GM19025 (cell line): ENCODE measurements around the gene PDIA2.

Experiments
- ATAC-seq: cut with Tn5 transposase; IDR thresholded peaks from one replicate; pipeline ENCODE4 v1.9.1; 2021; ENCODE audit warnings: mild to moderate bottlenecking, low read depth, moderate library complexity; ENCODE audit not compliant: unreplicated experiment

The PDIA2 gene

GRCh38 chr16:296276-296675, 13.3 kb downstream of the PDIA2 start:
- ATAC-seq = no peak

DNA sequence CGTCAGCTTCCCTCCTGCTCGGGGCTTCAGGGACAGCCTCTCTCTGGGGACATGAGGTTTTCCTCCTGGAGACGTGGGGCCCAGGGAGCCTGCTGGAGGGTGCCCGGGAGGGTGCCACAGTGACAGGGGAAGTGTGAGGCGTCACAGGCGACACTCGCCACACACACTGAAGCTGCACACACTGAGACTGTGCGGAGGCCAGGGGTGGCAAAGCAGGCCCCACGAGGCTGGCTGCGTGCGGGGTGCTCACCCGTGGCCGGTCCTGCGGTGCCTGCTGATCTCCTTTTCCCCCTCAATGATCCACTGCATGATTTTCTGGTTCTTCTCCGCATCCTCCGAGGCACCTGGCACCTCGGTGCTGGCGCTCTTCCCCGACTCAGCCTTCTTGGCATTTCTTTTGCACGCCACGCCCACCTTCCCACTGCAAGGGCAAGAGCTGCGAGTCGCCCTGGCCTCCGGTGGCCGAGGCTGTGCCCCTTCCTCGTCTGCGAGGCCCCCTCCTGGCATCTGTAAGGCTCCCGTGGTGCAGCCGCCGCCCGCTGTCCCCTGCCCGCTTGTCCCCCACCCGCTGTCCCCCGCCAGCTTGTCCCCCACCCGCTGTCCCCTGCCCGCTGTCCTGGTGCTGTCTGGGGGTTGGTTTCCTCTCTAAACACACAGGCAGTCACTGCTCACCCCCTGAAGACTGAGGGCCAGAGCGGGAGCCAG, 14.0 kb downstream of the PDIA2 start:
- ATAC-seq = no peak

DNA sequence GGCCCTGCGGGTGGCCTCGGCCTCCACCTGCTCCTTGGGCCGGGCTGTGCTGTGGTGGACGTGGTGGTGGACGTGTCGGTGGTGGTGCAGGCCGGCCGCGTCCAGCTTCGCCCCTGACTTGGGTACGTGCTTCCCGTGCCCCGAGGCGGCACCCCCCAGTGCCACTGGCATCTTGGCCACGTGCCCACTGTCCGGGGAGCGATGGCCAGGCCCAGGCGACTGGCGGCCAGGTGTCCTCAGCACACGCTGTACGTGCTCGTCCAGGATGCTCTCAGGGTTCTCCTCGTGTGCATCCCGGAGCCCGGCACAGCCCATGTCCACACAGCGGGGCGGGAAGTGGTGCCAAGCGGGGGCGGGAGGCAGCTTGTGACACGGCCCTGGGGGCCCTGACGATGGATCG, 14.9 kb downstream of the PDIA2 start:
- no peak for ATAC-seq

GRCh38 chr16:301235-301634, 18.3 kb downstream of the PDIA2 start:
- no peak for ATAC-seq

GRCh38 chr16:301950-302349, 19.0 kb downstream of the PDIA2 start:
- ATAC-seq = no peak

DNA sequence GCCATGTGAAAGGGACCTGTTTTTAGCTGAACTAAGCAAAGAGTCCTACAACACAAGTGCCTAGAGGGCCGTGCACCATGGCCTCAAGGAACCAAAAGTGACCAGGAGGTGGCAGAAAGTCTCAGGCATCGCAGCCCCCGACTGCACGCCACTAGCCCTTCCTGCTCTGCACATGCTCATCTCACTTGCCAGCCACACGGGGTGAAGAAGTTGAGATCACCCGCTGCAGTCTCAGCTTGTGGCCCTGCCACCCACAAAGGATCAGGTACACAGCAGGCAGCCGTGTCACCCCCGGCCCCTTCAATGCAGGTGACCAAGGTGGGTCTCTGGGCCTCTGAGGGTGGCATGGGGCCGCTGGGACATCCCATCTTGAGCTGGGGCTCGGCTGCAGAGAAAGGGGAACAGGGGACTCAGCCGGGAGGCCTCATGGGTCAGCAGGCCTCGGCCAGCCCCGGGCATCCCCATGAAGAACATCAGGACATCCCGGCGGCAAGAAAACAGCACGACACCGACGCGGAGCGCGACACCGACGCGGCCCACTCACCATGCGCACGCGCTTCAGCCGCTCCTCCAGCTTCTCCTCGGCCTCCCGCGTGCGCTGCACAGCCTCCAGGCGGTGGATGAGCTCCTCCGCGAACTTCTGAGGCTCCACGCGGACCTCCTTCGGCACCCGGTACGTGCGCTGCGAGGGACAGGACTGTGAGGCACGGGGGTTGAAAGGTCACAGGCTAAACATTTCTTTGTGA, 21.0 kb downstream of the PDIA2 start:
- ATAC-seq = no peak

GRCh38 chr16:305916-306626, 23.1 kb downstream of the PDIA2 start:
- ATAC-seq = no peak

DNA sequence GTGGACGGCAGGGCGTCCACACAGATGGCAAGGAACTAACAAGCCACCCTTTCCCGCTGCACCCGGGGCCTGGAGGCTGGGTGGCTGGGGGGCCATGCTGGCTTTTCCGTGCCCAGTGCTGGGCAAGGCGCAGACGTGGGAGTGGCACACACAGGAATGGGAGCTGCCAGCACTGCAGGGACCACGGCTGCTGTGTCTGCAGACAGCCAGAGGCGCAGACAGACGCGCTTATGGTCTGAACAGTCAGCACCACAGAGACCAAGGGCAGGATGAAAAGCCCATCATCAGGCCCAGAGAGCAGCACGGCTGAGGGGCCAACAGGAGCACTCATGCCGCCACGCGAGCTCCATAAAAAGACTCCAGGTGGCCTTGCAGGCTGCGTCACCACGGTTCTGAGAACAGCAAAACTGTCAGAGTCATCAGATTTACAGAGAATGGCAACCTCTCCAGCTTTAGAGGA, 24.0 kb downstream of the PDIA2 start:
- ATAC-seq = no peak

DNA sequence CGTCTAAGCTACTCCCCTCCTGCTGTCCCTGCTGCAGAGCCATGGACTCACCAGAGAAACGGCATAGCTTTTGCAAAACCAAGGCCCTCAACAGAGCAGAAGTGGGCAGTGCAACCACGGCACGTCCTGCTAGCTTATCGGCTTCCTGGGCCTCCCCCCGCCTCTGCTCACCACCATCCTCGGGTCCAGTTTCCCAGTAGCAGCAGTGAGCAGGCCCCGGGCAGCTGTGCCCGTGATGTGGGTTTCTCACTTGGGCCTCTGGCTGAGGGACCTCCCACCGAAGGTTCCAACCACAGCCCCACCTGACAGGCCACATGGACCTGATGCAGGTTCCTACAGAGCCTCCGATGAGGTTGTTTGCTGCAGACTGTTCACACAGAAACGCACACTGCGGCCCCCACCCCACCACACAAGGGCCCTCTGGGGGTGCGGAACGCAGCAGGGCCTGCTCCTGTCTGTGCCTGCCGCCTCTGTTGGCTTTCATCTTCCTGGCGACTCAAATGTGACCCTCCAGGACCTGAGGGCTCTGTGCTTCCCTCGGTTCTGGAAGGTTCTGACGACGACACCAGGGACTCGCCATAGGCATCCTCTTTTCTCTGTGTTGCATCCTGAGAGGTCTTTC, 24.8 kb downstream of the PDIA2 start:
- no peak for ATAC-seq

DNA sequence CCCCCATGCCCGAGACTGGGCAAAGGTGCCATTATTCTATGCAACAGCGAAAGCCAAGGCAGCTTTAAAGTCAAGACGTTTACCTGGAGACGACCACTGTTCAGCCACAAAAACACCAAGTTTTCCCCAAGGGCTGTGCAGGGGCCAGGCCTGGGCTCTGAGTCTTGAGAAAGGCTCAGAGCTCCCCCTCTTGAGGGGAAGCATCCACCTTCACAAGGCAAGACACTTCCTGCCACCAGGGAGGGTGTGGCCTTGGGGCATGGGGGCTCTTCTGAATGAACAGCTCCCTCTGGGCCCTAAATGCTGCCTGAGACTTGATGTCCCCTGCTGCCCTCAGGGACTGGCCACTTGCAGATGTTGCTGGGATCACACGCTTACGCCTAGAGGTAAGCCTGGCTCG, 26.5 kb downstream of the PDIA2 start:
- no peak for ATAC-seq

GRCh38 chr16:311725-312124, 28.8 kb downstream of the PDIA2 start:
- no peak for ATAC-seq

GRCh38 chr16:314351-314750, 31.4 kb downstream of the PDIA2 start:
- no peak for ATAC-seq

DNA sequence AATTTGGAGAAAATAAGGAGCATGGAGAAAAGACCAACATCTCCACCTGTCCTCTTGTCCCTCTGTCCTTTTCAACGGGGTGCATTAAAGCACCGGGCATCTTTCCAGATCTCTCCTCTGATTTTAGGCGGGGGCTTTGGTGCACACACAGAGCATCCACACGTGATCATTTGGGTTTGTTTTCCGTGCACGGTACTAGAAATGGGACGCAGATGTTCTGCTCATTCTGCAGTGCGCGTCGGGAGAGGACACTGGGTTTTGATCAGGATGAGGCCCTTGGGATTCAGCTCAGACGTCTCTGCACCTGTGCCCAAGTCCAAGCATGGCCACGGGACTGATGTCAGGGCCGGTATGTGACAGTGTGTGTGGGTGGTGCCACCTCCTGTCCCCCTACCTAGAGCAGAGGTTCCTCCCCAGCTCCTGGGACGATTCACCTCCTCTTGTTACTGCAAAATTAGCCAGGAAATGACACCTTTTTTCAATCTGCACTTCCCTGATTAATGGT, 31.9 kb downstream of the PDIA2 start:
- no peak for ATAC-seq

DNA sequence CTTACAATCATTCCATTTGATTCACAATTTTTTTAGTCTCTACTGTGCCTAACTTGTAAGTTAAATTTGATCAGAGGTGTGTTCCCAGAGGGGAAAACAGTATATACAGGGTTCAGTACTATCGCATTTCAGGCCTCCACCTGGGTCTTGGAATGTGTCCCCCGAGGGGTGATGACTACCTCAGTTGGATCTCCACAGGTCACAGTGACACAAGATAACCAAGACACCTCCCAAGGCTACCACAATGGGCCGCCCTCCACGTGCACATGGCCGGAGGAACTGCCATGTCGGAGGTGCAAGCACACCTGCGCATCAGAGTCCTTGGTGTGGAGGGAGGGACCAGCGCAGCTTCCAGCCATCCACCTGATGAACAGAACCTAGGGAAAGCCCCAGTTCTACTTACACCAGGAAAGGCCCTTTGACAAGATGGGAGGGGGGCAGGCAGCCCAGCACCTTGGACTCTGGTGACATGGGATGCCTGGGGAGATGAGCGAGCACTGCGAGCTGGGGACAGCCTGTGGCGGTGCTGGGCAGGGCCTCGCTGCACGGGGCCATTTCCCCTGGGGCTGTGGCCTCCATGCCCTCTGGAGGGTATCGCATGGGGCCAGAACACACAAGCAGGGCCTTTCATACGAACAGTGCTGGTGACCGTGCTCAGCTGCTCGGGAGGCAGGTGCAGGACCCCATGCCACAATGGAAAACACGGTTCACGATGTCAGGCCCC, 33.9 kb downstream of the PDIA2 start:
- ATAC-seq = no peak

GRCh38 chr16:317583-317982, 34.6 kb downstream of the PDIA2 start:
- no peak for ATAC-seq

- ATAC-seq = no peak
Measured at GRCh38 chr16:318628-319027, 35.7 kb downstream of the PDIA2 start.

DNA sequence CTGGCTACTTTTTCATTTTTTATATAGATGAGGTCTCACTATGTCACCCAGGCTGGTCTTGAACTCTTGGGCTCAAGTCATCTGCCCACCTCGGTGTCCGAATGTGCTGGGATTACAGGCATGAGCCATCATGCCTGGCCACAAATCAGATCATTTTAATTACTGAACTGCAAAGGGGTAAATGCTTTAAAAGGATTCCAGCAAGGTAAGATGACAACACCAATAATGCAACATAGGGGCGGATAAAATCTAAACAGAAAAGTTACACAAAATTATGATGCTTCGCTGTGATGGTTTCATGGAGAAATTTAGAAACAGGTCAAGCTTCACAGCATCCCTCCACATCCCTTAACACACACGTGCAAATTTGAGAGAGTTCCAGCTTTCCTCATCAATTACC, 37.2 kb downstream of the PDIA2 start:
- no peak for ATAC-seq

- ATAC-seq = no peak
Measured at GRCh38 chr16:321532-321931, 38.6 kb downstream of the PDIA2 start.

DNA sequence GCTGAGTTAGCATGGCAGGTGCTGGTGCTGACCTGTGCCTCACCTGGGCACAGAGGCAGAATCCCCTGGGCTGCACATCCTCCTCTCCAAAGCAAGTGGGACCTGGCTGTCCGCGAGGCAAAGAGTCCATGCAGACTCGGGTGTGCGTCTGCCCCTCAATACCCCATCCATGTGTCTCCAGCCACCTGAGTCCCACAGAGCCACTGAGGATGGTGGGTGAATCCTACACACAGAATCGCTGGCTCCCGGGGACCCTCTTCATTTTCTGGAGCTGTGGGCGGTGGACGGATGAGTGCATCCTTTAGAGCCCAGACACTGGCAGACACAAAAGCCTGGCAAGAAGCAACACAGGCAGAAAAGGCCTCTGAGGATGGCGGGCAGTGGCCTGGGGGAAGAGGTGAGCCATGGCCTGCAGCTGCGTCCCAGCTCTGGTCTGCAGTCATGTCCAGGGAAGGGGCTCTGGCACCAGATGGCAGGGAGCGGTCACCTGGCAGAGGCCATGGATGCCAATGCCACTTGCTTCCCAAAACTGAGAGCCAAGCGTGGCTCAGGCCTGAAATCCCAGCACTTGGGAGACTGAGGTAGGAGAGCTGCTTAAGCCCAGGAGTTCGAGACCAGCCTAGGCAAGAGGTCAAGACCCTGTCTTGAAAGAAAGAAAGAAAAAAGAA, 39.6 kb downstream of the PDIA2 start:
- ATAC-seq = no peak

GRCh38 chr16:324201-324450, 41.2 kb downstream of the PDIA2 start:
- no peak for ATAC-seq
